OCI-LY7 (cell line): Measurements from ENCODE around the gene SH3RF3. TPM values are rescaled to one million over a fixed set of nuclear protein-coding genes. Genes with fewer than 3 reads are reported as not detected.

Source experiments
- BruUV-seq: library from RNA; stranded (reverse); fragments of 400-500 nt; replicated peaks from 2 replicates; lab custom pipeline; 2021; lab: Mats Ljungman, UMichigan
- CTCF ChIA-PET: fragments of 300-600 bp; sonication (Branson Sonifier 250); formaldehyde crosslinking; loops from one replicate; lab custom pipeline; 2022; ENCODE audit warnings: antibody characterized with exemption; ENCODE audit not compliant: unreplicated experiment; lab: Charles Lee
- POLR2A ChIA-PET: fragments of 300-600 bp; sonication (Branson Sonifier 250); formaldehyde crosslinking; loops from one replicate; lab custom pipeline; 2022; ENCODE audit warnings: antibody characterized with exemption; lab: Charles Lee
- DNase-seq: peaks from one replicate; pipeline ENCODE4 v3.0.0-alpha.2; 2015; ENCODE audit warnings: low spot score
- H2AFZ ChIP-seq: fragments of 200-600 bp; sonication (generic), shearing (Covaris generic); 2 replicates; pipeline ENCODE4 v1.6.1; 2014; ENCODE audit warnings: mild to moderate bottlenecking, antibody characterized with exemption, low read length, moderate library complexity
- H3K27ac ChIP-seq: fragments of 200-600 bp; sonication (generic); 2 replicates; pipeline ENCODE4 v1.5.1; 2014; ENCODE audit warnings: mixed run types, low read depth, mild to moderate bottlenecking, moderate library complexity, low read length, inconsistent platforms; ENCODE audit not compliant: poor library complexity, severe bottlenecking
- H3K36me3 ChIP-seq: fragments of 200-600 bp; sonication (generic); 2 replicates; pipeline ENCODE4 v1.6.1; 2014; ENCODE audit warnings: mild to moderate bottlenecking, antibody characterized with exemption, low read length, moderate library complexity, mixed read lengths; ENCODE audit not compliant: insufficient read depth
- H3K4me1 ChIP-seq: fragments of 200-600 bp; sonication (generic); 2 replicates; pipeline ENCODE4 v1.5.1; 2014; ENCODE audit warnings: mild to moderate bottlenecking, low read length; ENCODE audit not compliant: insufficient read depth, poor library complexity, severe bottlenecking
- H3K4me2 ChIP-seq: fragments of 200-600 bp; sonication (generic); 2 replicates; pipeline ENCODE4 v1.6.1; 2014; ENCODE audit warnings: mild to moderate bottlenecking, low read length
- H3K4me3 ChIP-seq: fragments of 200-600 bp; sonication (generic); 2 replicates; pipeline ENCODE4 v1.5.1; 2014; ENCODE audit warnings: mild to moderate bottlenecking, low read depth, low read length; ENCODE audit not compliant: poor library complexity, severe bottlenecking
- H3K79me2 ChIP-seq: fragments of 200-600 bp; sonication (generic); 2 replicates; pipeline ENCODE4 v1.6.1; 2016; ENCODE audit warnings: low read depth, mild to moderate bottlenecking, low read length, moderate library complexity, mixed read lengths; ENCODE audit not compliant: insufficient read depth
- H3K9me2 ChIP-seq: fragments of 200-600 bp; sonication (generic); 2 replicates; pipeline ENCODE4 v1.6.1; 2016; ENCODE audit warnings: mild to moderate bottlenecking, low read length, mixed read lengths; ENCODE audit not compliant: insufficient read depth
- H3K9me3 ChIP-seq: fragments of 200-600 bp; sonication (generic); 2 replicates; pipeline ENCODE4 v1.6.1; 2014; ENCODE audit warnings: mild to moderate bottlenecking, mixed run types, low read length, mixed read lengths
- H4K20me1 ChIP-seq: fragments of 200-600 bp; sonication (generic); 2 replicates; pipeline ENCODE4 v1.6.1; 2014; ENCODE audit warnings: mild to moderate bottlenecking, antibody characterized with exemption, low read length, moderate library complexity, mixed read lengths; ENCODE audit not compliant: insufficient read depth
- EZH2phosphoT487 ChIP-seq: fragments of 200-600 bp; sonication (generic); IDR thresholded peaks from 2 replicates; pipeline ENCODE4 v1.6.1; 2018; ENCODE audit warnings: low read depth, borderline replicate concordance, mild to moderate bottlenecking, mixed run types, antibody characterized with exemption, low read length, moderate library complexity, mixed read lengths
- intact Hi-C: fragments of 100-400 bp; cut with micrococcal nuclease; formaldehyde crosslinking; loops from one replicate; pipeline ENCODE4 v1.10.0; 2022; ENCODE audit not compliant: unreplicated experiment
- total RNA-seq, 2 experiments: library from RNA; depleted of rRNA in 1 of 2; stranded (reverse); fragments of >200 nt in 1 of 2; shearing (Covaris generic) in 1 of 2; gene quantifications; 2 replicates each; pipeline ENCODE4 v1.2.3, GENCODE V29; 2014 to 2022
- TF ChIP-seq, protein P1 (sequence below): fragments of 200-600 bp; sonication (generic); conservative IDR thresholded peaks from 2 replicates; pipeline ENCODE4 v1.5.1; 2014; ENCODE audit warnings: mild to moderate bottlenecking, antibody characterized with exemption, low read length, moderate library complexity, mixed read lengths

Gene SH3RF3
- total RNA-seq, 2 experiments from 2014 or later: not detected

DNA sequence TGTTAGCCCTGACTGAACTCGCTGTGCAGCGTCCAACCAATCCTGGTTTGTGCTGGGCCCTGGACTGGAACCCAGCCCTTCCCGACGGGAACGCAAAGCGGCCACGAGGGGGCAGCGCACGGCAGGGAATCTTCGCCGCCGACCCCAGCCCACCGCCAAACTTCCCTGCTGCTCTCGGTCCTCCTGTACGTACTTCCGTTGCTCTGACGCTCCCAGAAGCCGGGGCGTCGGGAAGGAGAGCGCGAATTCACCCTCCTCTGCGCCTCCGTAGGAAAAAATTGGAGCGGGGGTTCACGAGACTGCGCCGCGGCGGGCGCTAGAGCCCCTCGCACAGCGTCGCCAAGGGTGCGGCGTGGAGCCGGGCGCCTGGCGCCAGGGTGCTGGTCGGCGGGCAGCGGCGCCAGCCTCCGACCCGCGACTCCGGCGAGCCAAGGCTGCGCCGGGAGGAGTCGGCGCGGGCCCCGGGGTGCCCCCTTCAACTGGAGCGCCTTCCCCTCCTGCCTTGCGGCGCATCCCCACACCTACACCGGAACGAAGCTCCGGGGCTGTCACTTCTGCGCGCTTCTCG is 873 bp upstream of the SH3RF3 start:
- no peak overlapping the region for H2AFZ ChIP-seq
- no peaks in the 10 kb centered on the region for H3K36me3 ChIP-seq
- no peak overlapping the region for H3K27ac ChIP-seq
- peak; percentile 11 for DNase-seq
- TF ChIP-seq EZH2phosphoT487: no peak
- TF ChIP-seq, protein P1, sequence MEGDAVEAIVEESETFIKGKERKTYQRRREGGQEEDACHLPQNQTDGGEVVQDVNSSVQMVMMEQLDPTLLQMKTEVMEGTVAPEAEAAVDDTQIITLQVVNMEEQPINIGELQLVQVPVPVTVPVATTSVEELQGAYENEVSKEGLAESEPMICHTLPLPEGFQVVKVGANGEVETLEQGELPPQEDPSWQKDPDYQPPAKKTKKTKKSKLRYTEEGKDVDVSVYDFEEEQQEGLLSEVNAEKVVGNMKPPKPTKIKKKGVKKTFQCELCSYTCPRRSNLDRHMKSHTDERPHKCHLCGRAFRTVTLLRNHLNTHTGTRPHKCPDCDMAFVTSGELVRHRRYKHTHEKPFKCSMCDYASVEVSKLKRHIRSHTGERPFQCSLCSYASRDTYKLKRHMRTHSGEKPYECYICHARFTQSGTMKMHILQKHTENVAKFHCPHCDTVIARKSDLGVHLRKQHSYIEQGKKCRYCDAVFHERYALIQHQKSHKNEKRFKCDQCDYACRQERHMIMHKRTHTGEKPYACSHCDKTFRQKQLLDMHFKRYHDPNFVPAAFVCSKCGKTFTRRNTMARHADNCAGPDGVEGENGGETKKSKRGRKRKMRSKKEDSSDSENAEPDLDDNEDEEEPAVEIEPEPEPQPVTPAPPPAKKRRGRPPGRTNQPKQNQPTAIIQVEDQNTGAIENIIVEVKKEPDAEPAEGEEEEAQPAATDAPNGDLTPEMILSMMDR: peak; percentile 73
- no peaks in the 10 kb centered on the region for H3K79me2 ChIP-seq
- ChIA-PET CTCF (no interaction called here), POLR2A (no interaction called here)
- H3K9me3 ChIP-seq: no peaks in the 10 kb centered on the region
- no peak overlapping the region for H3K4me3 ChIP-seq
- H4K20me1 ChIP-seq: no peaks in the 10 kb centered on the region
- intact Hi-C loops: loop anchor here (1.0 kb wide), 1 partner anchor 382 kb away; no protein-coding TSS in a partner anchor
- no peaks in the 10 kb centered on the region for H3K4me1 ChIP-seq
- H3K4me2 ChIP-seq: no peak overlapping the region
- BruUV-seq: no TSS peak
- H3K9me2 ChIP-seq: no peaks in the 10 kb centered on the region

DNA sequence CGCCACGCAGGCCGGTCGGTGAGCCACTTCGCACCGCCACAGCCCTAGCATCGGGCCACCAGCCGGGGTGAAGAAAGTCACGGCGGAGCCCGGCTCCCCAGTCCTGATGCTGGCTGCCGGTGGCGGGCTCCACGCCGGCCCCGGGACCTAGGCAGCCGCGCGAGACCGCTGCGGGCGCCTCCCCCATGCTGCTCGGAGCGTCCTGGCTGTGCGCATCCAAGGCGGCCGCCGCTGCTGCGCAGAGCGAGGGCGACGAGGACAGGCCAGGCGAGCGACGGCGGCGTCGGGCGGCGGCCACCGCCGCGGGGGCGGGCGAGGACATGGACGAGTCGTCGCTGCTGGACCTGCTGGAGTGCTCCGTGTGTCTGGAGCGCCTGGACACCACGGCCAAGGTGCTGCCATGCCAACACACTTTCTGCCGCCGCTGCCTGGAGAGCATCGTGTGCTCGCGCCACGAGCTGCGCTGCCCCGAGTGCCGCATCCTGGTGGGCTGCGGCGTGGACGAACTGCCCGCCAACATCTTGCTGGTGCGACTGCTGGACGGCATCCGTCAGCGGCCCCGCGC is 433 bp downstream of the SH3RF3 start:
- H3K27ac ChIP-seq: no peak overlapping the region
- no peak overlapping the region for H3K4me3 ChIP-seq
- no peak overlapping the region for H3K4me2 ChIP-seq
- H3K9me3 ChIP-seq: no peaks in the 10 kb centered on the region
- intact Hi-C loops: no loop called here
- H3K4me1 ChIP-seq: no peaks in the 10 kb centered on the region
- no peaks in the 10 kb centered on the region for H4K20me1 ChIP-seq
- POLR2A ChIA-PET: no interaction called here
- H3K9me2 ChIP-seq: no peaks in the 10 kb centered on the region
- CTCF ChIA-PET: no interaction called here
- TF ChIP-seq, protein P1: no peak
- TF ChIP-seq EZH2phosphoT487: no peak
- no peaks in the 10 kb centered on the region for H3K36me3 ChIP-seq
- no peak for DNase-seq
- no TSS peak for BruUV-seq
- no peaks in the 10 kb centered on the region for H3K79me2 ChIP-seq
- no peak overlapping the region for H2AFZ ChIP-seq
